Measurements from ENCODE around the gene PIEZO2.

The PIEZO2 gene

DNA sequence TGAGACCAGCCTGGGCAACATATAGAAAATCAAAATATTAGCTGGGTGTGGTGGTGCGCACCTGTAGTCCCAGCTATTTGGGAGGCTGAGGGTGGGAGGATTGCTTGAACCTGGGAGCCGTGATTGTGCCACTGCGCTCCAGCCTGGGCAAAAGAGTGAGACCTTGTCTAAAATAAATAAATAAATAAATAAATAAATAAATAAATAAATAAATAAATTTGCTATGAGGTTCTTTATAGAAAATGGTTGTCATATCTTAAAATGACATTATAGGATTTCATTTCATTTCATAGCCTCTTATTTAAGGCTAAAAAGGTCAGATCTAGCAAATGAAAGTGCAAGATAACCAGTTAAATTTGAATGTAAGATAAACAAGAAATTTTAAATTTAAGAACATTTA is 430.6 kb downstream of the PIEZO2 start:
- no peaks in the 10 kb centered on the region for H3K27me3 ChIP-seq
- DNase-seq, result no peak
- TF ChIP-seq, protein P1, sequence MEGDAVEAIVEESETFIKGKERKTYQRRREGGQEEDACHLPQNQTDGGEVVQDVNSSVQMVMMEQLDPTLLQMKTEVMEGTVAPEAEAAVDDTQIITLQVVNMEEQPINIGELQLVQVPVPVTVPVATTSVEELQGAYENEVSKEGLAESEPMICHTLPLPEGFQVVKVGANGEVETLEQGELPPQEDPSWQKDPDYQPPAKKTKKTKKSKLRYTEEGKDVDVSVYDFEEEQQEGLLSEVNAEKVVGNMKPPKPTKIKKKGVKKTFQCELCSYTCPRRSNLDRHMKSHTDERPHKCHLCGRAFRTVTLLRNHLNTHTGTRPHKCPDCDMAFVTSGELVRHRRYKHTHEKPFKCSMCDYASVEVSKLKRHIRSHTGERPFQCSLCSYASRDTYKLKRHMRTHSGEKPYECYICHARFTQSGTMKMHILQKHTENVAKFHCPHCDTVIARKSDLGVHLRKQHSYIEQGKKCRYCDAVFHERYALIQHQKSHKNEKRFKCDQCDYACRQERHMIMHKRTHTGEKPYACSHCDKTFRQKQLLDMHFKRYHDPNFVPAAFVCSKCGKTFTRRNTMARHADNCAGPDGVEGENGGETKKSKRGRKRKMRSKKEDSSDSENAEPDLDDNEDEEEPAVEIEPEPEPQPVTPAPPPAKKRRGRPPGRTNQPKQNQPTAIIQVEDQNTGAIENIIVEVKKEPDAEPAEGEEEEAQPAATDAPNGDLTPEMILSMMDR (IDR thresholded peaks at IDR 0.05; ENCODE audit: low read depth, low read length), result no peak

DNA sequence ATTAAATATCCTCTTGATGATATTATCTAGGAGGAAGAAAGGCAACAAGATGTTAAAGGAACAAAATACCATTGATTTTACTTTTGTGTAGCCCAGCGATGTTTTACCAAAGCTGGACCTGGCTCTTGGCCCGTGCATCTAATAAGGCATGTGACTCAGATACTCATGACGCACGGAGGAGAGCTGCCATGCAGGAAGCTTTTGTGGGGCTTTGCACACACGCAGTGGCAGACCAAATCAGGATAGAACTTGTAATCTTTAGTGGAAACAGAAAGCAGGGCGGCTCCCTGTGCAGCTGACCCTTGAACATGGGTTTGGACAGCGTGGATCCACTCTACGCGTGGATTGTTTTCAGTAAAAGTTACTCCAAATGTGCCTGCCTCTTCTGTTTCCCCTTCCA is 433.6 kb downstream of the PIEZO2 start:
- Histone ChIP-seq H3K4me3 (ENCODE audit: low read depth, low read length) (no peak overlapping the region), H3K36me3 (no peaks in the 10 kb centered on the region), H3K27me3 (no peaks in the 10 kb centered on the region), H3K4me1 (no peaks in the 10 kb centered on the region), H3K9me3 (no peaks in the 10 kb centered on the region)
- TF ChIP-seq, protein P1 (IDR thresholded peaks at IDR 0.05; ENCODE audit: low read depth, low read length), result no peak
- no peak for DNase-seq

More for the DNA sequence above, 430.6 kb downstream of the PIEZO2 start:
- Histone ChIP-seq H3K9me3 (no peaks in the 10 kb centered on the region), H3K4me3 (ENCODE audit: low read depth, low read length) (no peak overlapping the region), H3K4me1 (no peaks in the 10 kb centered on the region), H3K36me3 (no peaks in the 10 kb centered on the region)

DNA sequence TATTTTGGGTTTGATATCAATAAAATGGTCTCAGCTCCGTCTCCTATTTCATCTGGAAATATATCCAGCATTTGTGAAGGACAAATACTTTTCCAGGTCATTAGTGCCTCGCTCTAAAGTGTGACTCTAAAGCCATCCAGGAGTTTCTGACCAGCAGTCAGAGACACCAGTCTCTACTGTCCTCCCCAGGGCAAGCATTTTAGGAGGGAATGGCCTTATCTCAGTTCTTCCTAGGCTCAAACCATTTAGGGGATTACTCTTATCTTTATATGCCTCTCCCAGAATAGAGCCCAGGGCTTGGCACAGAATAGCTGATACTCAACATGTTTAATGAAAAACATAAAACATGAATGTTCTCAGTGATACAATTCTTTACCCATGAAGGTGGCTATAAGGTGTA is 436.0 kb downstream of the PIEZO2 start:
- Histone ChIP-seq H3K36me3 (no peaks in the 10 kb centered on the region), H3K4me1 (no peaks in the 10 kb centered on the region), H3K27me3 (no peaks in the 10 kb centered on the region), H3K4me3 (ENCODE audit: low read depth, low read length) (no peak overlapping the region), H3K9me3 (no peaks in the 10 kb centered on the region)
- no peak for DNase-seq
- TF ChIP-seq, protein P1 (IDR thresholded peaks at IDR 0.05; ENCODE audit: low read depth, low read length), result no peak

DNA sequence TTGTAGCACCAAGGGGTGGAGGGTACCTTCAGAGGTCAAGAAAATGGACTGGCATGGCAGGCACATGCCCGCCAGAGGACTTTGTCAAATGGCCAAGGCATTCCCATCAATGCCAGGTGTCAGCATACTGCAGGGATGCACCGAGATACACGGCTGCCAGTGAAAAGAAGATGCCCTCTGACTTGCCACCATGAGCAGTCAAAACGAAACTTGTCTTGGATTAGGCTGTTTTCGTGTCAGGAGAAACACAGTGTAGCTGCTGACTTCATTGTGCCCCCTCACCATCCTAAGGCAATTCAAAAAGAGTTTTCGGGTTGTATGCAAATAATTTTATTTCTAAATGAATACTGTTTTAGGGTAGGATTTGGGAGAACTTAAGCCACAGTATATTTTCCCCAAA is 442.1 kb downstream of the PIEZO2 start:
- H3K27me3 ChIP-seq, result peaks cover 2% of the 10 kb centered on the region; the same call in 1 of the 2 replicates

DNA sequence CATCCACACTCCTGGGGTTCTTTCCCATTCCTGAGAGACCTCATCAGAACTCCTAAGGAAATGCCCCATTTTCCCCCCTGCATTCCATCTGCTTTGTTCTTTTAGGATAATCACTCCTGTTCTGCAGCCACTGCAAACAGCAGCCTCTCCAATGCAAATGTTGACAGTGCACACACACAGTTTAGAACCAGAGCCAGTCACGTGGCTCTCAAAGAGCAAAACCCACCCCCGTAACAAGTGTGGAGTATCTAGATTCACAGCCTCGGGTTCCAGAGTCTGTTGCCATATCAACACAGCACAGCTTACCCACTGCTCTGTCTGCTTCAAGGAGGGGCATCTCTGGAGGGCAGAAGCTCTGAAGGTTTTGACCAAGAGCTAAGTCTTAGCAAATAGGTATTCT is 443.6 kb downstream of the PIEZO2 start:
- H3K9me3 ChIP-seq, result no peaks in the 10 kb centered on the region
- H3K27me3 ChIP-seq, result peaks cover 2% of the 10 kb centered on the region; the same call in 1 of the 2 replicates
- no peaks in the 10 kb centered on the region for H3K4me1 ChIP-seq
- TF ChIP-seq, protein P1 (IDR thresholded peaks at IDR 0.05; ENCODE audit: low read depth, low read length), result no peak
- H3K36me3 ChIP-seq, result no peaks in the 10 kb centered on the region
- H3K4me3 ChIP-seq (ENCODE audit: low read depth, low read length), result no peak overlapping the region
- no peak for DNase-seq

More for the DNA sequence above, 442.1 kb downstream of the PIEZO2 start:
- TF ChIP-seq, protein P1 (IDR thresholded peaks at IDR 0.05; ENCODE audit: low read depth, low read length), result no peak
- Histone ChIP-seq H3K4me3 (ENCODE audit: low read depth, low read length) (no peak overlapping the region), H3K36me3 (no peaks in the 10 kb centered on the region), H3K9me3 (no peaks in the 10 kb centered on the region), H3K4me1 (no peaks in the 10 kb centered on the region)
- DNase-seq, result no peak

DNA sequence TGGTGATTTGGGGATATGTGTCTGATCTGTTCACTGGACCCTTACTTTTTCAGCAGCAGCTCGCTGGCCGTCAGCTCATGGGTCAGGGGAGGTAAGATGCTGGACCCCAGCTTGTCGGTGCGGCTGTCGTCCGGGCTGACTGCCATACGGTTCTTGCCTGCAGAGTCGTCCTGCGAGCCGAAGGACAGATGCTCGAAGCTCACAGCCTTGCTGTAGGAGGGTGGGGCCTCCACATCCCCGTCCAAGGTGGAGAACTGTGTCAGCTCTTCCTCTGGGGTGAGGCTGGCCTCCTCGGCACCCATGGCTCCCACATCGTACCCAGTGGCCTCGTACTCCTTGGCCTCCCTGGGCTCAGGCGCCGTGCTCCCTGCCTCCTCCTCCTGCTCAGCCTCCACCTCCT is 444.1 kb downstream of the PIEZO2 start:
- no peak for DNase-seq
- H3K9me3 ChIP-seq, result no peaks in the 10 kb centered on the region
- peaks cover 2% of the 10 kb centered on the region; the same call in 1 of the 2 replicates for H3K27me3 ChIP-seq
- no peaks in the 10 kb centered on the region for H3K4me1 ChIP-seq
- H3K36me3 ChIP-seq, result no peaks in the 10 kb centered on the region
- no peak overlapping the region for H3K4me3 ChIP-seq (ENCODE audit: low read depth, low read length)
- TF ChIP-seq, protein P1 (IDR thresholded peaks at IDR 0.05; ENCODE audit: low read depth, low read length), result no peak
